Panc1 (cell line): ENCODE data around the gene RARA. TPM values are rescaled to one million over a fixed set of nuclear protein-coding genes. Genes with fewer than 3 reads are reported as not detected.

Experiments used
- ATAC-seq: fragments of 200-7000 bp; cut with Tn5 transposase; 2 replicates; pipeline ENCODE4 v1.9.1; 2020; ENCODE audit warnings: mild to moderate bottlenecking, moderate library complexity
- BruUV-seq: library from RNA; stranded (reverse); fragments of 400-500 nt; replicated peaks from 2 replicates; lab custom pipeline; 2021; lab: Mats Ljungman, UMichigan
- CTCF ChIA-PET: fragments of 300-600 bp; sonication (Branson Sonifier 250); formaldehyde crosslinking; loops from one replicate; lab custom pipeline; 2022; ENCODE audit warnings: antibody characterized with exemption; lab: Charles Lee
- POLR2A ChIA-PET: fragments of 300-600 bp; sonication (Branson Sonifier 250); formaldehyde crosslinking; loops from one replicate; lab custom pipeline; 2022; ENCODE audit warnings: antibody characterized with exemption; lab: Charles Lee
- DNase-seq: peaks from one replicate; pipeline ENCODE4 v3.0.0-alpha.2; 2010; ENCODE audit warnings: low read depth, low spot score
- H3K27ac ChIP-seq: 2 replicates; pipeline ENCODE4 v1.5.1; 2011; ENCODE audit warnings: mild to moderate bottlenecking, low read length, inconsistent platforms
- H3K27me3 ChIP-seq: fragments of 200-500 bp; sonication (Bioruptor generic); 2 replicates; pipeline ENCODE4 v1.6.0; 2014; ENCODE audit warnings: low read length, inconsistent platforms; ENCODE audit not compliant: control insufficient read depth, insufficient read depth
- H3K36me3 ChIP-seq: fragments of 200-500 bp; sonication (Bioruptor generic); 2 replicates; pipeline ENCODE4 v1.5.1; 2014; ENCODE audit warnings: inconsistent platforms, mild to moderate bottlenecking, low read length, moderate library complexity; ENCODE audit not compliant: control insufficient read depth, insufficient read depth
- H3K4me1 ChIP-seq: 2 replicates; pipeline ENCODE4 v1.5.1; 2011; ENCODE audit warnings: inconsistent platforms, mild to moderate bottlenecking, low read length, moderate library complexity; ENCODE audit not compliant: control insufficient read depth, insufficient read depth
- H3K4me3 ChIP-seq, 2 experiments: 2 replicates each; pipeline ENCODE4 v1.5.1; 2011 to 2012; ENCODE audit warnings: low read depth in 2 of 2, low read length in 2 of 2, mild to moderate bottlenecking in 2 of 2, inconsistent platforms in 1 of 2, moderate library complexity in 1 of 2
- H3K9me3 ChIP-seq: fragments of 200-500 bp; sonication (Bioruptor generic); 2 replicates; pipeline ENCODE4 v1.5.1; 2014; ENCODE audit warnings: low read depth, mild to moderate bottlenecking, inconsistent platforms, low read length, moderate library complexity; ENCODE audit not compliant: control insufficient read depth, insufficient read depth
- CTCF ChIP-seq: fragments of 450-650 bp; IDR thresholded peaks from 2 replicates; pipeline ENCODE4 v1.5.1; 2017; ENCODE audit warnings: mild to moderate bottlenecking
- SIN3A ChIP-seq: IDR thresholded peaks from 2 replicates; pipeline ENCODE4 v1.6.1; 2012; ENCODE audit warnings: low read depth, mild to moderate bottlenecking, low read length, moderate library complexity, borderline replicate concordance; ENCODE audit not compliant: insufficient read depth
- TCF7L2 ChIP-seq: IDR thresholded peaks from 2 replicates; pipeline ENCODE4 v1.6.1; 2011; ENCODE audit warnings: mild to moderate bottlenecking, low read depth, low read length, inconsistent platforms
- in situ Hi-C: cut with HindIII; loops from 2 replicates; pipeline ENCODE4 v1.10.0; 2016; ENCODE audit warnings: low sequenced_read_pairs, low pct_unique_long_range_greater_than_20kb
- intact Hi-C: fragments of 100-400 bp; cut with micrococcal nuclease; formaldehyde crosslinking; loops from one replicate; pipeline ENCODE4 v1.10.0; 2022; ENCODE audit not compliant: unreplicated experiment
- total RNA-seq: library from RNA; stranded (reverse); gene quantifications from one replicate; pipeline ENCODE4 v1.2.1, GENCODE V29; 2021; ENCODE audit not compliant: unreplicated experiment
- TF ChIP-seq, protein P1 (sequence below), 2 experiments: IDR thresholded peaks; 2 replicates each; pipeline ENCODE4 v1.6.1; 2011 to 2012; ENCODE audit warnings: low read depth in 2 of 2, control low read depth in 1 of 2, low read length in 1 of 2, mild to moderate bottlenecking in 1 of 2, moderate library complexity in 1 of 2; ENCODE audit not compliant: insufficient read depth in 1 of 2

RARA gene
- total RNA-seq, 1 experiment from 2014 or later = 55.6 TPM

DNA sequence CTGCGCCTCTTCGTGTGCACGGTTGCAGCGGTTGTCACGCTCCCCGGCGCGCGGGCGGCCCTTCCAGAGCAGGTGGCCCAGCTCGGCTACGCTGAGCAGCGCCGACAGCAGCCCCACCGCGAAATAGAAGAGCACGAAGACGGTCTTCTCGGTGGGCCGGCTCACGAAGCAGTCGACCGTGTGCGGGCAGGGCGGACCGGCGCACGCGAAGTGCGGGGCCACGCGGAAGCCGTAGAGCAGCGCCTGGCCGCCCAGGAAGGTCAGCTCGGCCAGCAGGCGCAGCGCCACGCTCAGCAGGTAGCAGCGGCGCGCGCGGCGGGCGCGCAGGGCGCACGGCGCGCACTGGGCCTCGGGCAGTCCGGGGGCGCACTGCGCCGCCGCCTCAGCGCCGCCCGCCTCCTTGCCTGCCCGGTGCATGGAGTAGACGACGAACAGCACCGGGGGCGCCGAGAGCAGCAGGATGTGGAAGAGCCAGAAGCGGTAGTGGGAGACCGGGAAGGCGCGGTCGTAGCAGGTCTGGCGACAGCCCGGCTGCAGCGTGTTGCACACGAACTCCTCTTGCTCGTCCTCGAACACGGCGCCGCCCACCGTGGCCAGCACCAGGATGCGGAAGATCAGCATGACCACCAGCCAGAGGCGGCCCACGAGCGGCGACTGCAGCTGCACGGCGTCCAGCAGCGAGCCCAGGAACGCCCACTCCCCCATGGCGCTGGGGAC, 54.3 kb downstream of the RARA start:
- Histone ChIP-seq H3K4me1 (peaks cover 6% of the 10 kb centered on the region; the same call in 1 of the 2 replicates), H3K4me3 (peak overlapping the region; percentile 50 to 55), H3K36me3 (no peaks in the 10 kb centered on the region), H3K27ac (no peak overlapping the region), H3K9me3 (no peaks in the 10 kb centered on the region), H3K27me3 (no peaks in the 10 kb centered on the region)
- CTCF ChIA-PET = interaction anchor here (1.0 kb wide), 1 partner anchor 42 kb away, joined by 4 read pairs; no protein-coding TSS in a partner anchor
- no peak for TF ChIP-seq CTCF
- no peak for TF ChIP-seq TCF7L2
- TF ChIP-seq, protein P1, sequence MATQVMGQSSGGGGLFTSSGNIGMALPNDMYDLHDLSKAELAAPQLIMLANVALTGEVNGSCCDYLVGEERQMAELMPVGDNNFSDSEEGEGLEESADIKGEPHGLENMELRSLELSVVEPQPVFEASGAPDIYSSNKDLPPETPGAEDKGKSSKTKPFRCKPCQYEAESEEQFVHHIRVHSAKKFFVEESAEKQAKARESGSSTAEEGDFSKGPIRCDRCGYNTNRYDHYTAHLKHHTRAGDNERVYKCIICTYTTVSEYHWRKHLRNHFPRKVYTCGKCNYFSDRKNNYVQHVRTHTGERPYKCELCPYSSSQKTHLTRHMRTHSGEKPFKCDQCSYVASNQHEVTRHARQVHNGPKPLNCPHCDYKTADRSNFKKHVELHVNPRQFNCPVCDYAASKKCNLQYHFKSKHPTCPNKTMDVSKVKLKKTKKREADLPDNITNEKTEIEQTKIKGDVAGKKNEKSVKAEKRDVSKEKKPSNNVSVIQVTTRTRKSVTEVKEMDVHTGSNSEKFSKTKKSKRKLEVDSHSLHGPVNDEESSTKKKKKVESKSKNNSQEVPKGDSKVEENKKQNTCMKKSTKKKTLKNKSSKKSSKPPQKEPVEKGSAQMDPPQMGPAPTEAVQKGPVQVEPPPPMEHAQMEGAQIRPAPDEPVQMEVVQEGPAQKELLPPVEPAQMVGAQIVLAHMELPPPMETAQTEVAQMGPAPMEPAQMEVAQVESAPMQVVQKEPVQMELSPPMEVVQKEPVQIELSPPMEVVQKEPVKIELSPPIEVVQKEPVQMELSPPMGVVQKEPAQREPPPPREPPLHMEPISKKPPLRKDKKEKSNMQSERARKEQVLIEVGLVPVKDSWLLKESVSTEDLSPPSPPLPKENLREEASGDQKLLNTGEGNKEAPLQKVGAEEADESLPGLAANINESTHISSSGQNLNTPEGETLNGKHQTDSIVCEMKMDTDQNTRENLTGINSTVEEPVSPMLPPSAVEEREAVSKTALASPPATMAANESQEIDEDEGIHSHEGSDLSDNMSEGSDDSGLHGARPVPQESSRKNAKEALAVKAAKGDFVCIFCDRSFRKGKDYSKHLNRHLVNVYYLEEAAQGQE (IDR thresholded peaks at IDR 0.05; ENCODE audit: insufficient read depth in 1 of 2, low read depth in 2 of 2, low read length in 1 of 2) = no peak
- no peak; the same call in 1 of the 2 replicates for TF ChIP-seq SIN3A
- intact Hi-C loops = no loop called here
- no peak for DNase-seq
- BruUV-seq = no TSS peak
- peak; percentile 65 for ATAC-seq
- POLR2A ChIA-PET = interaction anchor here (0.5 kb wide), 1 partner anchor 55 kb away, joined by 3 read pairs; the partner anchor contains the start of gene TOP2A
- in situ Hi-C loops = no loop called here

GRCh38 chr17:40364121-40364861, 55.3 kb downstream of the RARA start, which contains the start of gene GJD3:
Gene GJD3, minus strand, starts transcription at chr17:40364737. Its CDS starts 922 bp downstream, at chr17:40363815.
- no peak within 1 kb of the TSS for H3K27ac ChIP-seq
- ChIA-PET CTCF (interaction anchor here (0.6 to 0.7 kb wide), 2 partner anchors 83 to 169 kb away, joined by 4 to 9 read pairs; no protein-coding TSS in a partner anchor), POLR2A (no interaction called here)
- no peaks in the 10 kb centered on the region for H3K9me3 ChIP-seq
- H3K4me1 ChIP-seq = peaks cover 6% of the 10 kb centered on the region; the same call in 1 of the 2 replicates
- no peaks in the 10 kb centered on the region for H3K36me3 ChIP-seq
- no peaks in the 10 kb centered on the region for H3K27me3 ChIP-seq
- in situ Hi-C loops = no loop called here
- intact Hi-C loops = no loop called here
- DNase-seq = no peak
- BruUV-seq = no TSS peak
- no peak for TF ChIP-seq SIN3A
- TF ChIP-seq, protein P1 (IDR thresholded peaks at IDR 0.05; ENCODE audit: insufficient read depth in 1 of 2, low read depth in 2 of 2, low read length in 1 of 2) = no peak
- no peak for TF ChIP-seq TCF7L2
- ATAC-seq = no peak
- H3K4me3 ChIP-seq = peak within 1 kb of the TSS; percentile 50 to 55
